Aorta (tissue), 5 donors: ENCODE results near the gene RPS3. TPM values are rescaled to one million over a fixed set of nuclear protein-coding genes. Genes with fewer than 3 reads are reported as not detected.

Experiments used
- ATAC-seq: fragments of 200-7000 bp; cut with Tn5 transposase; one replicate; pipeline ENCODE4 v1.9.1; 2022; ENCODE audit warnings: moderate library complexity; ENCODE audit not compliant: low FRiP score
- DNase-seq, 2 donors: peaks; one replicate each; pipeline ENCODE4 v3.0.0-alpha.2; 2020
- H3K27ac ChIP-seq, 2 donors: one replicate each; pipeline ENCODE4 v1.5.1; 2013; ENCODE audit warnings: low read length in 2 of 2, mild to moderate bottlenecking in 2 of 2, moderate library complexity in 2 of 2, control low read depth in 1 of 2, inconsistent platforms in 1 of 2, low read depth in 1 of 2
- H3K27me3 ChIP-seq, 2 donors: one replicate each; pipeline ENCODE4 v1.6.1; 2013; ENCODE audit warnings: control low read depth in 1 of 2, low read length in 1 of 2, mild to moderate bottlenecking in 1 of 2, moderate library complexity in 1 of 2; ENCODE audit not compliant: insufficient read depth in 2 of 2, control insufficient read depth in 1 of 2
- H3K36me3 ChIP-seq, 2 donors: one replicate each; pipeline ENCODE4 v1.6.1; 2013; ENCODE audit warnings: control low read depth in 1 of 2, low read length in 1 of 2, mild to moderate bottlenecking in 1 of 2; ENCODE audit not compliant: insufficient read depth in 2 of 2, control insufficient read depth in 1 of 2
- H3K4me1 ChIP-seq, 2 donors: one replicate each; pipeline ENCODE4 v1.6.1; 2013; ENCODE audit warnings: low read length in 2 of 2, control low read depth in 1 of 2, mild to moderate bottlenecking in 1 of 2, moderate library complexity in 1 of 2; ENCODE audit not compliant: insufficient read depth in 2 of 2, control insufficient read depth in 1 of 2
- H3K4me3 ChIP-seq, 2 donors: one replicate each; pipeline ENCODE4 v1.5.1; 2013; ENCODE audit warnings: low read length in 2 of 2, control low read depth in 1 of 2, mild to moderate bottlenecking in 1 of 2
- H3K9me3 ChIP-seq: one replicate; pipeline ENCODE4 v1.6.1; 2013; ENCODE audit warnings: mild to moderate bottlenecking, low read length; ENCODE audit not compliant: control insufficient read depth
- WGBS, 2 donors: extraction: QIAGEN DNeasy Blood & Tissue Kit; methylation state at CpG; one replicate each; pipeline ENCODE4 v1.1.7; 2013; 5-methylcytosine and 5-hydroxymethylcytosine counted together
- intact Hi-C, 2 donors: fragments of 100-400 bp; cut with DNase I; formaldehyde crosslinking; loops; one replicate each; pipeline versions ENCODE4 v1.14.2 to v1.15.0; 2022
- long read RNA-seq, 2 donors: library from polyadenylated mRNA; unstranded; transcript quantifications; one replicate each; pipeline ENCODE4 v2.0.0, GENCODE V29; 2020 to 2021
- polyA plus RNA-seq, 2 donors: library from polyadenylated mRNA; stranded (reverse); fragments of 200-250 nt; gene quantifications; one replicate each; pipeline ENCODE4 v1.2.3, GENCODE V29; 2013
- total RNA-seq, 2 donors: library from RNA; stranded (reverse); fragmentation: NEBNext Ultra II Directional; extraction: Animal tissue kit (Norgen Biotek cat#: 25700); gene quantifications; one replicate each; pipeline ENCODE4 v1.2.1, GENCODE V29; 2021
- donor health status: healthy with polysubstance abuse.
- donor health status: Bipolar disorder and iron deficiency.
- donor health status: DM: no; HTN: no; CAD: no.
- donor health status: DM: no; HTN: no; CAD: no.
- donor health status: DM: yes; HTN: yes; CAD: no.

Gene RPS3
- 1,000 to 10,000 TPM; 1,466 to 1,593 TPM for total RNA-seq
- 1,000 to 10,000 TPM; 2,194 to 3,688 TPM for polyA plus RNA-seq
- long read RNA-seq, donor 1, transcript RPS3-209 (7 exons, 1,306 nt) = minor isoform, 42 of 1,214 reads
- long read RNA-seq, donor 1, transcript RPS3-217 (7 exons, 2,097 nt) = major isoform, 1,114 of 1,214 reads
- long read RNA-seq, donor 1, partial matches to known transcripts = 32 of 1,214 reads
- long read RNA-seq, donor 1, other reads (novel, unspliced or antisense) = 16 of 1,214 reads
- long read RNA-seq, donor 2, transcript RPS3-217 (7 exons, 2,097 nt) = major isoform, 371 of 407 reads
- long read RNA-seq, donor 2, transcript RPS3-209 (7 exons, 1,306 nt) = minor isoform, 6 of 407 reads
- long read RNA-seq, donor 2, partial matches to known transcripts = 24 of 407 reads
- long read RNA-seq, donor 2, other reads (novel, unspliced or antisense) = 5 of 407 reads

- no peaks in the 10 kb centered on the region for H3K27me3 ChIP-seq
- DNase-seq = peak; percentile 94 to 97
- peaks cover 2 to 13% of the 10 kb centered on the region in 2 donors for H3K36me3 ChIP-seq
- 0% methylated on average over 55 of the region's 55 CpGs for WGBS, 2 donors
- intact Hi-C loops = loop anchor here (5.0 to 10.0 kb wide), 2 partner anchors 45 to 128 kb away; partner anchors contain the start of gene GDPD5 (in 1 of the 2)
- H3K27ac ChIP-seq = peak within 1 kb of the TSS in 1 of 2 donors; percentile 93
- H3K4me1 ChIP-seq = no peaks in the 10 kb centered on the region
- H3K4me3 ChIP-seq = peak within 1 kb of the TSS; percentile 55 to 73
- H3K9me3 ChIP-seq = no peaks in the 10 kb centered on the region
- peak; percentile 97 for ATAC-seq
Measured at GRCh38 chr11:75399344-75400145, at the start of gene RPS3. RPS3 (plus strand) TSS chr11:75399518; CDS start chr11:75399548, 30 bp downstream.

- no peak for ATAC-seq
- 89 to 94% methylated on average over 3 to 4 of the region's 4 CpGs for WGBS, 2 donors
- DNase-seq = peak; percentile 76
Measured at GRCh38 chr11:75349521-75350116, 49.7 kb upstream of the RPS3 start.

GRCh38 chr11:75350122-75350742 lies 49.1 kb upstream of the RPS3 start:
- Histone ChIP-seq H3K9me3 (no peaks in the 10 kb centered on the region), H3K27me3 (no peaks in the 10 kb centered on the region), H3K4me3 (no peak overlapping the region), H3K36me3 (no peaks in the 10 kb centered on the region), H3K27ac (no peak overlapping the region), H3K4me1 (no peaks in the 10 kb centered on the region)
- ATAC-seq (no peak), DNase-seq (peak; percentile 33 to 38)
- intact Hi-C loops = no loop called here
- 85 to 88% methylated on average over 9 of the region's 9 CpGs for WGBS, 2 donors

More at GRCh38 chr11:75349521-75350116, 49.7 kb upstream of the RPS3 start:
- H3K27ac ChIP-seq = no peak overlapping the region
- intact Hi-C loops = no loop called here
- H3K36me3 ChIP-seq = no peaks in the 10 kb centered on the region
- no peak overlapping the region for H3K4me3 ChIP-seq
- H3K4me1 ChIP-seq = no peaks in the 10 kb centered on the region
- no peaks in the 10 kb centered on the region for H3K27me3 ChIP-seq
- H3K9me3 ChIP-seq = no peaks in the 10 kb centered on the region

GRCh38 chr11:75350743-75351540 lies 48.4 kb upstream of the RPS3 start:
- Histone ChIP-seq H3K4me3 (peak overlapping the region; percentile 28 to 37), H3K9me3 (no peaks in the 10 kb centered on the region), H3K36me3 (no peaks in the 10 kb centered on the region), H3K27me3 (no peaks in the 10 kb centered on the region), H3K4me1 (no peaks in the 10 kb centered on the region), H3K27ac (no peak overlapping the region)
- WGBS, 2 donors = 14% methylated on average over 42 to 47 of the region's 47 CpGs
- peak; percentile 58 for ATAC-seq
- peak; percentile 82 to 83 for DNase-seq
- intact Hi-C loops = no loop called here

- Histone ChIP-seq H3K27ac (no peak within 1 kb of the TSS), H3K4me1 (no peaks in the 10 kb centered on the region), H3K36me3 (no peaks in the 10 kb centered on the region), H3K4me3 (peak within 1 kb of the TSS; percentile 28 to 37), H3K9me3 (no peaks in the 10 kb centered on the region), H3K27me3 (no peaks in the 10 kb centered on the region)
- intact Hi-C loops = no loop called here
- no peak for ATAC-seq
- DNase-seq = peak in 1 of 2 donors; percentile 89
- 0% methylated on average over 20 to 38 of the region's 38 CpGs for WGBS, 2 donors
Measured at GRCh38 chr11:75351541-75351790, 47.9 kb upstream of the RPS3 start, which contains the start of gene ARRB1. ARRB1 (minus strand) TSS chr11:75351661; CDS start chr11:75351607, 54 bp downstream.

- H3K36me3 ChIP-seq = no peaks in the 10 kb centered on the region
- no peak overlapping the region for H3K27ac ChIP-seq
- no peaks in the 10 kb centered on the region for H3K4me1 ChIP-seq
- no peaks in the 10 kb centered on the region for H3K9me3 ChIP-seq
- DNase-seq = peak; percentile 81 to 82
- intact Hi-C loops = no loop called here
- H3K27me3 ChIP-seq = no peaks in the 10 kb centered on the region
- 2% methylated on average over 60 to 64 of the region's 64 CpGs for WGBS, 2 donors
- ATAC-seq = peak; percentile 73
- peak overlapping the region; percentile 28 to 37 for H3K4me3 ChIP-seq
Measured at GRCh38 chr11:75351791-75352587, 47.3 kb upstream of the RPS3 start.

GRCh38 chr11:75352588-75353206 lies 46.6 kb upstream of the RPS3 start:
- ATAC-seq (no peak), DNase-seq (peak; percentile 17 to 52)
- intact Hi-C loops = no loop called here
- Histone ChIP-seq H3K4me3 (no peak overlapping the region), H3K36me3 (no peaks in the 10 kb centered on the region), H3K9me3 (no peaks in the 10 kb centered on the region), H3K4me1 (no peaks in the 10 kb centered on the region), H3K27ac (no peak overlapping the region), H3K27me3 (no peaks in the 10 kb centered on the region)
- WGBS, 2 donors = 55 to 56% methylated on average over 5 of the region's 5 CpGs
